K562 (cell line): Measurements from ENCODE around the gene ADAMTS6. TPM values are rescaled to one million over a fixed set of nuclear protein-coding genes. Genes with fewer than 3 reads are reported as not detected.

Source experiments
- ATF7 ChIP-seq: fragments of 450-650 bp; IDR thresholded peaks from 2 replicates; pipeline ENCODE4 v1.7.1; 2014; ENCODE audit warnings: mild to moderate bottlenecking, moderate library complexity
- CGGBP1 ChIP-seq: fragments of 250-450 bp; sonication (Bioruptor Pico); IDR thresholded peaks from 2 replicates; pipeline ENCODE4 v1.9.0; 2021; ENCODE audit warnings: mild to moderate bottlenecking
- CHD2 ChIP-seq: IDR thresholded peaks from 2 replicates; pipeline ENCODE4 v1.6.1; 2011; ENCODE audit warnings: low read depth, low read length
- CREM ChIP-seq: IDR thresholded peaks from 2 replicates; pipeline ENCODE4 v1.6.1; 2014; ENCODE audit warnings: antibody characterized with exemption, low read depth
- CTBP1 ChIP-seq: fragments of 450-650 bp; IDR thresholded peaks from 2 replicates; pipeline ENCODE4 v1.6.1; 2016; ENCODE audit warnings: borderline replicate concordance
- ETS1 ChIP-seq: conservative IDR thresholded peaks from 2 replicates; pipeline ENCODE4 v1.6.1; 2011; ENCODE audit warnings: low read depth, mild to moderate bottlenecking, low read length; ENCODE audit not compliant: control insufficient read depth
- JUN ChIP-seq, 2 experiments: sonication (generic) in 1 of 2; formaldehyde crosslinking in 1 of 2; IDR thresholded peaks; 2 replicates each; pipeline versions ENCODE4 v1.6.1 to v1.8.0; 2012 to 2022; ENCODE audit warnings: borderline replicate concordance in 2 of 2, mild to moderate bottlenecking in 2 of 2, improper control_type of control experiment in 1 of 2, low read depth in 1 of 2, low read length in 1 of 2, missing genetic modification reagents in 1 of 2
- LEF1 ChIP-seq: fragments of 450-650 bp; IDR thresholded peaks from 2 replicates; pipeline ENCODE4 v1.6.1; 2016; ENCODE audit warnings: mild to moderate bottlenecking
- MNT ChIP-seq, 2 experiments: fragments of 450-650 bp; conservative IDR thresholded peaks; 2 replicates each; pipeline ENCODE4 v1.6.1; 2017; ENCODE audit warnings: mild to moderate bottlenecking in 2 of 2, moderate library complexity in 2 of 2
- RAD51 ChIP-seq: fragments of 450-650 bp; IDR thresholded peaks from 2 replicates; pipeline ENCODE4 v1.7.1; 2016; ENCODE audit warnings: low read depth, mild to moderate bottlenecking, borderline replicate concordance
- SOX6 ChIP-seq: fragments of 450-650 bp; IDR thresholded peaks from 2 replicates; pipeline ENCODE4 v1.6.1; 2014; ENCODE audit warnings: mild to moderate bottlenecking
- STAT5A ChIP-seq: IDR thresholded peaks from 2 replicates; pipeline ENCODE4 v1.6.1; 2012; ENCODE audit warnings: low read length, inconsistent platforms, borderline replicate concordance
- TEAD1 ChIP-seq, 2 experiments: fragments of 450-650 bp in 1 of 2; sonication (generic) in 1 of 2; formaldehyde crosslinking; IDR thresholded peaks; 2 replicates each; pipeline versions ENCODE4 v1.4.0 to v1.8.0; 2020 to 2022; ENCODE audit warnings: mild to moderate bottlenecking in 2 of 2, missing genetic modification reagents in 1 of 2
- ZBTB40 ChIP-seq, 2 experiments: fragments of 450-650 bp in 1 of 2; sonication (generic) in 1 of 2; formaldehyde crosslinking in 1 of 2; IDR thresholded peaks; 2 replicates each; pipeline versions ENCODE4 v1.7.1 to v1.9.0; 2016 to 2022; ENCODE audit warnings: inconsistent platforms in 1 of 2, mild to moderate bottlenecking in 1 of 2, missing genetic modification reagents in 1 of 2
- ZNF384 ChIP-seq: IDR thresholded peaks from 2 replicates; pipeline ENCODE4 v1.6.1; 2012; ENCODE audit warnings: low read depth, low read length, improper control_type of control experiment
- polyA plus RNA-seq, 8 experiments: library from polyadenylated mRNA; depleted of rRNA in 4 of 8; stranded (reverse) in 5 of 8; unstranded in 3 of 8; fragments of >200 nt; fragmentation: Nextera tagmentation in 2 of 8; fragmentation: Illumina TruSeq in 1 of 8; extraction: Ambion mirVana in 2 of 8; extraction: Trizol in 1 of 8; gene quantifications; 2 replicates each; pipeline versions ENCODE4 v1.2.1 to v1.2.3, GENCODE V29; 2011 to 2014; ENCODE audit warnings: inconsistent platforms in 1 of 8, missing spikeins in 1 of 8
- total RNA-seq, 7 experiments: library from RNA; depleted of rRNA in 6 of 7; stranded (reverse); fragments of >200 nt in 6 of 7; fragmentation: Illumina TruSeq in 2 of 7; extraction: Trizol in 2 of 7; gene quantifications; 2 replicates each; pipeline versions ENCODE4 v1.2.1 to v1.2.3, GENCODE V29; 2011 to 2021; ENCODE audit warnings: low replicate concordance in 1 of 7

Gene ADAMTS6
- total and polyA plus RNA-seq, 9 of the 15 experiments (the other 6 are each of a cell fraction or from before 2014, with no cell fraction given): 0.57 to 5.3 (median 1.5) TPM

GRCh38 chr5:65481635-65482295, at the start of gene ADAMTS6 (continued):
- TF ChIP-seq ZNF384: 0 out of 2 replicates have a peak, but pooled peaks have one; percentile 28
- peak; percentile 92 to 94 for TF ChIP-seq MNT (conservative IDR thresholded peaks at IDR 0.05)
- TF ChIP-seq SOX6: peak; percentile 44
- peak; percentile 62; the same call in 1 of the 2 replicates for TF ChIP-seq CHD2
- TF ChIP-seq ATF7: peak; percentile 97
- peak; percentile 77 for TF ChIP-seq CTBP1
- peak; percentile 77 for TF ChIP-seq JUN (IDR thresholded peaks at IDR 0.05; ENCODE audit: borderline replicate concordance, low read depth, low read length)
- no peak for TF ChIP-seq JUN (CRISPR knock-in tag; IDR thresholded peaks at IDR 0.05; ENCODE audit: borderline replicate concordance)
- TF ChIP-seq LEF1: 0 out of 2 replicates have a peak, but pooled peaks have one; percentile 42
- peak; percentile 92 for TF ChIP-seq CREM
- TF ChIP-seq RAD51: peak; percentile 88
- TF ChIP-seq ZBTB40 (IDR thresholded peaks at IDR 0.05): 0 out of 2 replicates have a peak, but pooled peaks have one; percentile 11
- TF ChIP-seq ZBTB40 (CRISPR knock-in tag; IDR thresholded peaks at IDR 0.05): no peak
- TF ChIP-seq TEAD1 (CRISPR knock-in tag; IDR thresholded peaks at IDR 0.05): peak in 1 of 2 experiments; percentile 23; a peak in 2 of 4 replicates
- TF ChIP-seq CGGBP1 (CRISPR knock-in tag): no peak
- TF ChIP-seq STAT5A: peak; percentile 18; the same call in 1 of the 2 replicates
- no peak for TF ChIP-seq ETS1
